ENCODE results near the gene RALGPS1.

Gene RALGPS1

DNA sequence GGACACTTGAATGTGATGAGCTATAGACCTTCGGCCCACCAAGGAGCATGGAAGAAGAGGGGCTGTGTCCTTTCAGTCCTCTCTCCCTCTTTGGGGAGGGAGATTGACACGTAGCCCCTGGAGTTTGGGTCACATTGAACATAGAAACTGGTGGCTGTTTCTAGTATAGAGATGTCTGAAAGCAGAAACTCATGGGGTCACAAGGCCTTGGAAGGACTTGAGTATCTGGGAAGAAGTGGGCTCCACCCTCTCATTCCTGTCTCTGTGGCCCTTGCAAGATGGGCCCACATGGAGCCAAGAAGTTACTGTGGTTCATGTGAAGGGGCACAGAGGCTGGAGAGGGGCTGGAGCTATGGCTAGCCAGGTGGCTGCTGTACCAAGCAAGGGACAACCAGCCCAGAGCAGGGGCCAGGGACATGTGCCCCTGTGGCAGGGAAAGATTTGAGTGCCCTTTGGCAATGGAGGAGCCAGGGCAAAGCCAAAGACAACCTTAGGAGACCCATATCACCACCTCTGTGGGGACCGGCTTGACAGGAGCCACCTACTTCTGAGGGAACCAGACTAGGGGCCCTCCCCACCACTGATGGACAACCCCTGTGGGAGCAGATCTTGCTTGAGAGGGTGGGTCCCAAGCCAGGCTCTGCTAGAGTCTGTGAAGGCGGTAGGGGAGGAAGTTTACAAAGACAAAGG lies 220.6 kb downstream of the RALGPS1 start:
- Histone ChIP-seq H3K4me1 (ENCODE audit: control insufficient read depth, low read length) (no peaks in the 10 kb centered on the region), H3K36me3 (ENCODE audit: control insufficient read depth, low read length) (no peaks in the 10 kb centered on the region), H3F3A (ENCODE audit: control insufficient read depth, insufficient read depth) (no peaks in the 10 kb centered on the region), H3K4me2 (ENCODE audit: low read length) (no peak overlapping the region), H3K27me3 (ENCODE audit: control insufficient read depth, low read length) (no peaks in the 10 kb centered on the region), H3K79me2 (ENCODE audit: control insufficient read depth, low read length) (no peaks in the 10 kb centered on the region), H4K20me1 (ENCODE audit: control insufficient read depth, insufficient read depth, low read depth, low read length) (no peaks in the 10 kb centered on the region), H3K4me3 (ENCODE audit: low read length) (no peak overlapping the region), H3K9me3 (ENCODE audit: control insufficient read depth, insufficient read depth, low read length) (no peaks in the 10 kb centered on the region), H3K27ac (ENCODE audit: low read depth, low read length) (no peak overlapping the region), H3K9me2 (replicated peaks; ENCODE audit: control insufficient read depth, low read length) (no peaks in the 10 kb centered on the region)
- no peak for TF ChIP-seq EZH2phosphoT487 (IDR thresholded peaks at IDR 0.05; ENCODE audit: borderline replicate concordance, low read length)
- TF ChIP-seq, protein P1, sequence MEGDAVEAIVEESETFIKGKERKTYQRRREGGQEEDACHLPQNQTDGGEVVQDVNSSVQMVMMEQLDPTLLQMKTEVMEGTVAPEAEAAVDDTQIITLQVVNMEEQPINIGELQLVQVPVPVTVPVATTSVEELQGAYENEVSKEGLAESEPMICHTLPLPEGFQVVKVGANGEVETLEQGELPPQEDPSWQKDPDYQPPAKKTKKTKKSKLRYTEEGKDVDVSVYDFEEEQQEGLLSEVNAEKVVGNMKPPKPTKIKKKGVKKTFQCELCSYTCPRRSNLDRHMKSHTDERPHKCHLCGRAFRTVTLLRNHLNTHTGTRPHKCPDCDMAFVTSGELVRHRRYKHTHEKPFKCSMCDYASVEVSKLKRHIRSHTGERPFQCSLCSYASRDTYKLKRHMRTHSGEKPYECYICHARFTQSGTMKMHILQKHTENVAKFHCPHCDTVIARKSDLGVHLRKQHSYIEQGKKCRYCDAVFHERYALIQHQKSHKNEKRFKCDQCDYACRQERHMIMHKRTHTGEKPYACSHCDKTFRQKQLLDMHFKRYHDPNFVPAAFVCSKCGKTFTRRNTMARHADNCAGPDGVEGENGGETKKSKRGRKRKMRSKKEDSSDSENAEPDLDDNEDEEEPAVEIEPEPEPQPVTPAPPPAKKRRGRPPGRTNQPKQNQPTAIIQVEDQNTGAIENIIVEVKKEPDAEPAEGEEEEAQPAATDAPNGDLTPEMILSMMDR (IDR thresholded peaks at IDR 0.05; ENCODE audit: low read depth, low read length, poor library complexity, severe bottlenecking), result no peak

DNA sequence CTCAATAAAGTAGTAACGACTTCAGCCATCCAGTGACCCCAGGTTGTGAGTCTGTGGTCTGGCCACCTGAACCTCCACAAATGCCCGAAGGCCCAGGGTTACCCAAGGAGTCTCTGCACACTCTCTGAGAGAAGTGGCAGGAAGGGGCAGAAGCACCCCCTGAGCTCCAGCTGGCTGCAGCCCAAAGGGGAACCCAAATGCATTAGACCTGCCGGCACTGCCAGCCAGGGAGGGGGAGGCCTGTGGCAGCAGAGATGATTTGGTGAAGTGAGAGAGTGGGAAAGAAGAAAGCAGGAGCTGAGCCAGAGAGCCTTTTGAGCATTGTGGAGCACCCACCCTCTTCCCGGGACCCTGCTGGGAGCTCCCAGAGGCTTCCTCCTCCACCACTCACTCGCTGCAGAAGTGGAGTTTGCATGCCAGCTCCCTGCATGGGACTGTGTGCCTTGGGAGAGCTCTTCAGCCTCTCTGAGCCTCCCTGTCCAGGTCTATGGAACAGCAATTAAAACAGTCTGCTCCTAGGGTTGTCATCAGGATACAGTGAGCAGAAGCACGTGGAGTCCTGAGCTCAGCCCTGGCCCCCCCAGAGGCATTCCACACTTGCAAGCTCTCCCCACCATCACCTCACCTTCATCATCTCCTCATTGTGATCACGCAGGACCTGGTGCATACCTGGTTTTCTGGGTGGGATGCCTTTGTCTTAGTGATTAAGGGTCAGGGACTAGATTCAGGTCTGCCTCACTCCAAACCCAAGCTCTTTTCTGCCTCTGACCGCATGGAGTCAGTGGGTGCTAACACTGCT lies 221.7 kb downstream of the RALGPS1 start:
- H3K9me2 ChIP-seq (replicated peaks; ENCODE audit: control insufficient read depth, low read length), result no peaks in the 10 kb centered on the region
- no peak overlapping the region for H3K27ac ChIP-seq (ENCODE audit: low read depth, low read length)
- no peaks in the 10 kb centered on the region for H3F3A ChIP-seq (ENCODE audit: control insufficient read depth, insufficient read depth)
- H3K4me3 ChIP-seq (ENCODE audit: low read length), result no peak overlapping the region
- no peaks in the 10 kb centered on the region for H3K9me3 ChIP-seq (ENCODE audit: control insufficient read depth, insufficient read depth, low read length)
- H3K79me2 ChIP-seq (ENCODE audit: control insufficient read depth, low read length), result no peaks in the 10 kb centered on the region
- H3K27me3 ChIP-seq (ENCODE audit: control insufficient read depth, low read length), result no peaks in the 10 kb centered on the region
- H3K4me2 ChIP-seq (ENCODE audit: low read length), result no peak overlapping the region
- TF ChIP-seq EZH2phosphoT487 (IDR thresholded peaks at IDR 0.05; ENCODE audit: borderline replicate concordance, low read length), result no peak
- TF ChIP-seq, protein P1 (IDR thresholded peaks at IDR 0.05; ENCODE audit: low read depth, low read length, poor library complexity, severe bottlenecking), result no peak
- H3K36me3 ChIP-seq (ENCODE audit: control insufficient read depth, low read length), result no peaks in the 10 kb centered on the region
- no peaks in the 10 kb centered on the region for H4K20me1 ChIP-seq (ENCODE audit: control insufficient read depth, insufficient read depth, low read depth, low read length)
- H3K4me1 ChIP-seq (ENCODE audit: control insufficient read depth, low read length), result no peaks in the 10 kb centered on the region

DNA sequence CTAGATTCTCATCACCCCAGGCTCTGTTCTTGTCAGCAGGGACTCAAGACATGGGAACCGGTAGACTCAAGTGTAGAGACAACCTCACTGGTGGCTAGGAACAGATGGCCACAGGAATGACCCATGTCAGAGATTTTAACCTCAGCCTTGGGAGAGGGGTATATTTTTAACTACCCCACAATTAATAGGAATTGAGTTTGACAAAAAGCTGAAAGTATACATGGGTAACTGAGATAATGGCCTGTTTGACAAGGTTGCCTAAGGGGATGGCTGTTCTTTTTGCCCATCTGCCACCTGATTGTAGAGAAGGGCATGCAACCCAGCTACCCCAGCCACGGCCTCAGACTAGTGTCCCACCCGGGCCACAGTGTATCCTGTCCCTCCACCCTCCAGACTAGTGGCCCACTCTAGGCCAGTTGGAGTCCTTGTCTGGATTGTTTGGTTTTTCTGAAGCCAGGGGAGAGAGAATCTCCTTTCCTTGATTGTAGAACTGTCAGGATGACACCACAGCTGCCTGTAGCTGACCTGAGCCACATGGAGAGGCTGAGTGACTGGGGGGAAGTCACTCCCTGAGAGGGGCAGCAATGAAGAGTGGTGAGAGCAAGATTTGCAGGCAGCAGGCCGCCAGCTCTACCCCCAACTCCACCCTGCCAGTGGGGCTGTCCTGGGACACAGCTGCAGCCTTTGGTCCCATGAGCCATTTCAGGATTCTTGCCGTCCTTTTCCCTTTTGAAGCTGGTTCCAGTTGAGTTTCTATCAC lies 222.5 kb downstream of the RALGPS1 start:
- Histone ChIP-seq H3K4me1 (ENCODE audit: control insufficient read depth, low read length) (no peaks in the 10 kb centered on the region), H3K4me3 (ENCODE audit: low read length) (no peak overlapping the region), H3K4me2 (ENCODE audit: low read length) (no peak overlapping the region), H3K27ac (ENCODE audit: low read depth, low read length) (no peak overlapping the region), H3K9me2 (replicated peaks; ENCODE audit: control insufficient read depth, low read length) (no peaks in the 10 kb centered on the region), H3K9me3 (ENCODE audit: control insufficient read depth, insufficient read depth, low read length) (no peaks in the 10 kb centered on the region), H3K79me2 (ENCODE audit: control insufficient read depth, low read length) (no peaks in the 10 kb centered on the region), H3F3A (ENCODE audit: control insufficient read depth, insufficient read depth) (no peaks in the 10 kb centered on the region), H4K20me1 (ENCODE audit: control insufficient read depth, insufficient read depth, low read depth, low read length) (no peaks in the 10 kb centered on the region), H3K36me3 (ENCODE audit: control insufficient read depth, low read length) (no peaks in the 10 kb centered on the region), H3K27me3 (ENCODE audit: control insufficient read depth, low read length) (no peaks in the 10 kb centered on the region)
- TF ChIP-seq, protein P1 (IDR thresholded peaks at IDR 0.05; ENCODE audit: low read depth, low read length, poor library complexity, severe bottlenecking), result no peak
- TF ChIP-seq EZH2phosphoT487 (IDR thresholded peaks at IDR 0.05; ENCODE audit: borderline replicate concordance, low read length), result no peak

All from DOHH2 (cell line).